Amniotic epithelial cell (primary cell): ENCODE data around the gene ABI1.

Experiments used
- DNase-seq: peaks from one replicate; pipeline ENCODE4 v3.0.0-alpha.2; 2010; ENCODE audit warnings: low read depth

Gene ABI1

GRCh38 chr10:26854524-26854923 lies 6.2 kb downstream of the ABI1 start:
- DNase-seq, result peak; percentile 49

GRCh38 chr10:26844396-26844975 lies 16.3 kb downstream of the ABI1 start:
- DNase-seq, result no peak

- DNase-seq, result no peak
These were observed 17.0 kb downstream of the ABI1 start for GRCh38 chr10:26843736-26844135.

GRCh38 chr10:26841733-26842317 lies 18.9 kb downstream of the ABI1 start:
- DNase-seq, result no peak

GRCh38 chr10:26840938-26841732 lies 19.6 kb downstream of the ABI1 start:
- DNase-seq, result no peak

- peak; percentile 57 for DNase-seq
These were observed 20.7 kb downstream of the ABI1 start for GRCh38 chr10:26839966-26840627.

- no peak for DNase-seq
These were observed 23.6 kb downstream of the ABI1 start for GRCh38 chr10:26837139-26837538.

GRCh38 chr10:26835025-26835424 lies 25.7 kb downstream of the ABI1 start:
- DNase-seq, result no peak

- DNase-seq, result no peak
These were observed 27.8 kb downstream of the ABI1 start for GRCh38 chr10:26832960-26833359.

- no peak for DNase-seq
These were observed 28.8 kb downstream of the ABI1 start for GRCh38 chr10:26831936-26832335.

GRCh38 chr10:26829810-26830515 lies 30.8 kb downstream of the ABI1 start:
- no peak for DNase-seq

- no peak for DNase-seq
These were observed 36.6 kb downstream of the ABI1 start for GRCh38 chr10:26824015-26824690.

GRCh38 chr10:26821699-26822570 lies 38.8 kb downstream of the ABI1 start:
- no peak for DNase-seq

GRCh38 chr10:26815500-26815899 lies 45.3 kb downstream of the ABI1 start:
- no peak for DNase-seq

- peak; percentile 10 for DNase-seq
These were observed 50.2 kb downstream of the ABI1 start for GRCh38 chr10:26810435-26811026.

- no peak for DNase-seq
These were observed 50.8 kb downstream of the ABI1 start for GRCh38 chr10:26809973-26810372.

GRCh38 chr10:26807532-26807931 lies 53.2 kb downstream of the ABI1 start:
- DNase-seq, result no peak

GRCh38 chr10:26806557-26806956 lies 54.2 kb downstream of the ABI1 start:
- DNase-seq, result no peak

GRCh38 chr10:26805567-26806245 lies 55.1 kb downstream of the ABI1 start:
- peak; percentile 72 for DNase-seq
